ENCODE results near the gene FBXW10B. TPM values are rescaled to one million over a fixed set of nuclear protein-coding genes. Genes with fewer than 3 reads are reported as not detected.

FBXW10B gene
- total and polyA plus RNA-seq, 9 donors, result 0.08 to 1.4 (median 0.60) TPM; not detected in 4

DNA sequence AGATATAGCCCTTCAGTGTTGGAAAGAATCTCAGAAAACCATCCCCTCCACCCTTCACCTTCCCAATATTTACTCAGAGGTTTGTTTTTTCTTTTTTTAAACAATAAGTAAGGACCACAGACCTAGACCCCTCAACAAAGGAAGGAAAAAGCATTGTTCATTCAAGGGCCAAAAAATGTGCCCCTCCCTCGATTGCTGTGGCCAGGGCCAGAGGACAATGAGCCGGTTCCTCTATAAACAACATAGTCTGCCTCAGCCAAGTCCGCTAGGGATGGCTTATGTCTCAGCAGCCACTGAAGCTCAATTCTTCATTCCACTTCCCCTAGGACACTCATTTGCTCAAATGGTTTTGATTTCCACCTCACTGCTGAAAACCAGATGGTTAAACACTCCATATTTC lies 40.6 kb upstream of the FBXW10B start:
- TF ChIP-seq POLR2A (IDR thresholded peaks at IDR 0.05) (no peak), EP300 (IDR thresholded peaks at IDR 0.05) (no peak)
- TF ChIP-seq, protein P1, sequence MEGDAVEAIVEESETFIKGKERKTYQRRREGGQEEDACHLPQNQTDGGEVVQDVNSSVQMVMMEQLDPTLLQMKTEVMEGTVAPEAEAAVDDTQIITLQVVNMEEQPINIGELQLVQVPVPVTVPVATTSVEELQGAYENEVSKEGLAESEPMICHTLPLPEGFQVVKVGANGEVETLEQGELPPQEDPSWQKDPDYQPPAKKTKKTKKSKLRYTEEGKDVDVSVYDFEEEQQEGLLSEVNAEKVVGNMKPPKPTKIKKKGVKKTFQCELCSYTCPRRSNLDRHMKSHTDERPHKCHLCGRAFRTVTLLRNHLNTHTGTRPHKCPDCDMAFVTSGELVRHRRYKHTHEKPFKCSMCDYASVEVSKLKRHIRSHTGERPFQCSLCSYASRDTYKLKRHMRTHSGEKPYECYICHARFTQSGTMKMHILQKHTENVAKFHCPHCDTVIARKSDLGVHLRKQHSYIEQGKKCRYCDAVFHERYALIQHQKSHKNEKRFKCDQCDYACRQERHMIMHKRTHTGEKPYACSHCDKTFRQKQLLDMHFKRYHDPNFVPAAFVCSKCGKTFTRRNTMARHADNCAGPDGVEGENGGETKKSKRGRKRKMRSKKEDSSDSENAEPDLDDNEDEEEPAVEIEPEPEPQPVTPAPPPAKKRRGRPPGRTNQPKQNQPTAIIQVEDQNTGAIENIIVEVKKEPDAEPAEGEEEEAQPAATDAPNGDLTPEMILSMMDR (IDR thresholded peaks at IDR 0.05), result no peak
- Histone ChIP-seq H3K27ac (no peak overlapping the region), H3K4me1 (ENCODE audit: insufficient read depth) (peaks cover under 1% of the 10 kb centered on the region), H3K9me3 (no peaks in the 10 kb centered on the region), H3K36me3 (no peaks in the 10 kb centered on the region), H3K27me3 (no peaks in the 10 kb centered on the region), H3K4me3 (no peak overlapping the region)
- 77 to 91% (median 83%) methylated on average over 3 of the region's 3 CpGs for WGBS, 3 donors
- DNase-seq, result no peak
- intact Hi-C loops (cut with DNase I), result no loop called here

DNA sequence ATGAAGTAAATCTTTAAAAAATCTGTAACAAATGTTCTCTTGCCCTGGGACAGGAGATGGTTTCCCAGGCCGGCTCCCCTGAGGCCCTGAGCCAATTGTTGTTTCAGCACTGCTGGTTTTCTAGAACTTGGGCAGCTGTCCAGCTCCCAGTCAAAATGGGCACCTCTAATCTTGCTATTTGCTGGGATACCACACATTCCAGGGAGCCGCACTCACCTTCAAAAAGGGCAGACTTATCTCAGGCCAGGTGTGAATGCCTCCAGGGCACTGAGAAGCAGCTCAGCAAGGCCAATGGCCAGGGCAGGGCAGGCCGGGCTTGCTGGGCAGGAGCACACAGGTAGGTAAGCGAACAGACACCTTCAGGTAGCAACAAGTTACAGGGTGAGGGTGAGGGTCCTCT lies 40.2 kb upstream of the FBXW10B start:
- 70 to 83% (median 73%) methylated on average over 4 of the region's 4 CpGs for whole genome bisulfite sequencing, 3 donors
- TF ChIP-seq POLR2A (IDR thresholded peaks at IDR 0.05), result no peak
- TF ChIP-seq, protein P1 (IDR thresholded peaks at IDR 0.05), result no peak
- intact Hi-C loops (cut with DNase I), result no loop called here
- peaks cover 2% of the 10 kb centered on the region for H3K4me1 ChIP-seq (ENCODE audit: insufficient read depth)
- H3K9me3 ChIP-seq, result no peaks in the 10 kb centered on the region
- H3K4me3 ChIP-seq, result no peak overlapping the region
- H3K27me3 ChIP-seq, result no peaks in the 10 kb centered on the region
- H3K27ac ChIP-seq, result no peak overlapping the region
- no peak for DNase-seq
- H3K36me3 ChIP-seq, result no peaks in the 10 kb centered on the region

DNA sequence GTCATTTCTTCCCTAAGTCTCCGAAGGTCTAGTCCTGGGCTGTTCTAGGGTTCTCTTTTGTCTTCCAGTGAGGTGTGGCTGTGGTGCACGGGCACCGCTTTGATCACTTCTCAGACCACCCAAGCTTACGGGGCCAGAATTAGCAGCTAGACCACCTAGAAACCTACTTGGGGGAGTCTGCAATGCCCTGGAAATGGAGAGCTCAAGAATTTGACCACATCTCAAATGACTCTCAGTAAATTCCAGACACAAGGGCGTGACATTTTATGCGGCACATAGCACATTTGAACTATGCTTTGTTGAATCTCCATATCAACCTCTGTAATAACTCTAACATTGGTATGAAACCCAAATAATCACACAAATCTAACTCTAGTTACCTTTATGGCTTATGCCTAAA lies 39.7 kb upstream of the FBXW10B start:
- no peak for DNase-seq
- Histone ChIP-seq H3K4me3 (no peak overlapping the region), H3K36me3 (no peaks in the 10 kb centered on the region), H3K4me1 (ENCODE audit: insufficient read depth) (peaks cover 2% of the 10 kb centered on the region), H3K9me3 (no peaks in the 10 kb centered on the region), H3K27ac (no peak overlapping the region), H3K27me3 (no peaks in the 10 kb centered on the region)
- no peak for TF ChIP-seq EP300 (IDR thresholded peaks at IDR 0.05)
- TF ChIP-seq, protein P1 (IDR thresholded peaks at IDR 0.05), result no peak
- WGBS, 3 donors, result 96 to 98% (median 98%) methylated on average over 6 of the region's 6 CpGs
- intact Hi-C loops (cut with DNase I), result no loop called here

DNA sequence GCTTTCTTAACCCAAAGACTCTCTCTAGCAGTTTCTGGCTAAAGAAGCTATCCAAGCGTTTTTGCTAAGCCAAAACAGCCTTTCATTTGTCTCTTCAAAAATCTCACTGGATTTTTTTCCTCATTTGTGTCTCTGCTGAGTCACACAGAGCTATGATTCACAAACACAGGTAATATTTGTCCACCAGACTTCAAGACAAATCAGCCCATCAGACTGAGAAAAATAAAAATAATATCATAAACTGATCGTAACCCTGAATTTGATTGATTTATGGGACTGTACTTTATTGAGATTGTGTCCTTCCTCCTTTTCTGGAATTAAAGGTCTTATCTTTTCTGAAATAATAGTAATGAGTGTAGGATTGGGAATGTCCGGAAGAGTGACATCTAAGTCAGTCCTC lies 38.8 kb upstream of the FBXW10B start:
- no peak for DNase-seq
- no peak for TF ChIP-seq EP300 (IDR thresholded peaks at IDR 0.05)
- TF ChIP-seq, protein P1 (IDR thresholded peaks at IDR 0.05), result no peak
- TF ChIP-seq POLR2A (IDR thresholded peaks at IDR 0.05), result no peak
- Histone ChIP-seq H3K9me3 (no peaks in the 10 kb centered on the region), H3K4me1 (ENCODE audit: insufficient read depth) (peaks cover 2% of the 10 kb centered on the region), H3K27ac (no peak overlapping the region), H3K27me3 (no peaks in the 10 kb centered on the region), H3K4me3 (no peak overlapping the region), H3K36me3 (no peaks in the 10 kb centered on the region)
- intact Hi-C loops (cut with DNase I), result no loop called here
- WGBS, 3 donors, result 90 to 94% (median 93%) methylated on average over 3 of the region's 3 CpGs

DNA sequence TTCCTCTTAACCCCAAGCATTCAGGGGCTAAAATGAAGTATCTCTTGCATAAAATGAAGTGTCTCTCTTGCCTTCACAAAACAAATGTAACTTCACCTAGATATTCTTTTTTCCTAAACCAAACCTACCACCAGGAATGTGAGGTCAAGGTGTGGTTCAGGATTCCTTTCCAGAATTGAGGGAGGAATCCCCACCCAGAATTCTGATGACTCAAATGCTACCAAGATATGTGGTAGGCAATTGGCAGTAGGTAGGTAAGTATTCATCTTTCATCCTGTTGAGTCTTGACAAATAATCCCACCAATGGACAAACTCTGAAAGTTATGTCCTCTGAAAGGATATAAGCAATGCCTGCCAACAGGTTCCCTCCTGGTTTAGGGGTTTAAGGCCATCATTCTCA lies 38.4 kb upstream of the FBXW10B start:
- Histone ChIP-seq H3K4me3 (no peak overlapping the region), H3K4me1 (ENCODE audit: insufficient read depth) (peaks cover 2% of the 10 kb centered on the region), H3K9me3 (no peaks in the 10 kb centered on the region), H3K27me3 (no peaks in the 10 kb centered on the region), H3K36me3 (no peaks in the 10 kb centered on the region), H3K27ac (no peak overlapping the region)
- intact Hi-C loops (cut with DNase I), result no loop called here
- TF ChIP-seq POLR2A (IDR thresholded peaks at IDR 0.05), result no peak
- TF ChIP-seq, protein P1 (IDR thresholded peaks at IDR 0.05), result no peak
- TF ChIP-seq EP300 (IDR thresholded peaks at IDR 0.05), result no peak
- DNase-seq, result no peak

Measured in ovary (tissue), 9 donors.